ENCODE measurements around the gene CPED1.
A peak's percentile ranks its signal among the peaks of the same experiment; 100 is the strongest.
"Not testable (repeated sequence)": the region's sequence is repeated elsewhere in the genome, so short reads cannot be mapped to it uniquely, and the experiment has no call there.

Gene CPED1

GRCh38 chr7:120981117-120981516 is 7.4 kb upstream of the CPED1 start:
- FAIRE-seq: no peak
- no peak for DNase-seq (ENCODE audit: low spot score)

DNA sequence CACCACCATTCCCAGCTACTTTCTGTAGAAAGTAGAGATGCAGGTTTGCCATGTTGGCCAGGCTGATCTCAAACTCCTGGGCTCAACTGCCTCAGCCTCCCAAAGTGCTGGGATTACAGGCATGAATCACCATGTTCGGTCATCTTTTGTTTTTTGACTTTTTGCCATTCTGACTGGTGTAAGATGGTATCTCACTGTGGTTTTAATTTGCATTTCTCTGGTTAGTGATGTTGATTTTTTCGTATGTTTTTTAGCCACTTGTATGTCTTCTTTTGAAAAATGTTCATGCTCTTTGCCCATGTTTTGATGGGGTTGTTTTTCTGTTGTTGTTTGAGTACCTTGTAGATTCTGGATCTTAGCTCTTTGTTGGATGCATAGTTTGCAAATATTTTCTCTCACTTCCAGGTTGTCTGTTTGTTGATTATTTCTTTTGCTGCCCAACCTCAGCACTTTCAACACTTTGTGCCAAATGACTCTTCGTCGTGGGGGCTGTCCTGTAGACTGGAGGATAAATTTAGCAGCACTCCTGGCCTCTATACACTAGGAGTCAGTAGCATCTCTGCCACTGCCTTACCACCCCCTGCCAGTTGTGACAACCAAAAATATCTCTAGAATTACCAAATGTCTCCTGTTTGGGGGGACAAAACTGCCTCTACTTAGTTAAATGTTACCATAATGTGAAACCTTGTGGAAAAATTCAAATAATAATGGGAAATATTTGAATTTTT is 6.5 kb upstream of the CPED1 start:
- peak; percentile 23 for DNase-seq (ENCODE audit: low spot score)
- peak; percentile 4 for FAIRE-seq

GRCh38 chr7:120983592-120983991 is 4.9 kb upstream of the CPED1 start:
- FAIRE-seq; DNase-seq (ENCODE audit: low spot score): not testable (repeated sequence)

DNA sequence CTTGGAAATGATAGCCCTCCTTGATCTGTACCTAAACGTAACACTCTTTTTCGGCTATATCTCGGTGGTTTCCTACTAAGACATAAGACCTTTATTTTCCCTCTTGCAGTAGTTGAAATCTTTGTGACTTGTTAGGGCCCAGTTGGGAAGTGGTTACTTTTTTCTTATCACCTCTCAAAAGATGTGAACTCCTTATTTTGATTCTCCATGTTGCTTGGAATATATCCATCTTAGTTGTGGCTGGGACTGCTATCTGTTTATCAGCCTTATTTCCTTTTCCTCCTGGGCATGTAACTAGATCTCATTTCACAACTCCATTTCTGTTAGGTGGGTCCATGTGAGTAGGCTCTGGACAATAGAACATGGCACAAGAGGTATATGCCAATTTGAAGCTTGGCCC is 4.1 kb upstream of the CPED1 start:
- DNase-seq (ENCODE audit: low spot score) (no peak), FAIRE-seq (no peak)

GRCh38 chr7:120985130-120985758 is 3.3 kb upstream of the CPED1 start:
- DNase-seq (ENCODE audit: low spot score): no peak
- FAIRE-seq: no peak

DNA sequence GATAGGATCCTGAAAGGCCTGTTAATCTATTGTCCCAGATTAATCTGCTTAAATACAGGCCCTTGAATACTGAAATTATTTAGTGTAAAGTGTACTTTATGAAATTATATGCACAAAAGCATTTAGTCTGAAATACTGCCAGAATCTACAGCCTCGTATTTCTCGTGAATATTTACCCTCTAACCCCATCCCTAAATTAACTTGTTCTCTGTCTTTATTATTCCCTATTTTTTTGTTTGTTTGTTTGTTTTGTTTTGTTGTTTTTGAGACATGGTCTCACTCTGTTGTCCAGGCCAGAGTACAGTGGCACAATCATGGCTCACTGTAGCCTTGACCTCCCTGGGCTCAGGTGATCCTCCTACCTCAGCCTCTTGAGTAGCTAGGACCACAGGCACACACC is 2.7 kb upstream of the CPED1 start:
- FAIRE-seq (no peak), DNase-seq (ENCODE audit: low spot score) (no peak)

- FAIRE-seq (no peak), DNase-seq (ENCODE audit: low spot score) (no peak)
These were observed 1.9 kb upstream of the CPED1 start for GRCh38 chr7:120986650-120987049.

DNA sequence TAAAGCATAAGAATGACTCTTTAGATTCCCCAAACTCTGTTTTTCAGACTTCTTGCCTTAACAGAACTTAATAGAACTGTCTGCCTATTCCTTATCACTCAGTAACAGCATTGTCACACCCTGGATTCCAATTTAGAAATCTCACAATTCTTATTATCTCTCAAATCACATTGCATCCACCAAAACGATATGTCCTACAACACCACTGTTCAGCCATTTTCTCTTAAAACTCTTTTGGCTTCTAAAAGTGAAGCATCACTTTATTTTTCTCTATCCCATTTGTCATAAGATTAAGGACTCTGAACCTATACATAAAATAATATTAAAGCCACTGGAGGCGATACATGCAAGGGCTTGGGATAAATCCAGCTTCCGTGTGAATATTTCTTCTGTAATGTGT is 1.2 kb upstream of the CPED1 start:
- no peak for FAIRE-seq

GRCh38 chr7:120987683-120988590 is 574 bp upstream of the CPED1 start:
- FAIRE-seq: peak; percentile 88
- DNase-seq (ENCODE audit: low spot score): peak; percentile 80

More for the DNA sequence above, 1.2 kb upstream of the CPED1 start:
- DNase-seq (ENCODE audit: low spot score): no peak

DNA sequence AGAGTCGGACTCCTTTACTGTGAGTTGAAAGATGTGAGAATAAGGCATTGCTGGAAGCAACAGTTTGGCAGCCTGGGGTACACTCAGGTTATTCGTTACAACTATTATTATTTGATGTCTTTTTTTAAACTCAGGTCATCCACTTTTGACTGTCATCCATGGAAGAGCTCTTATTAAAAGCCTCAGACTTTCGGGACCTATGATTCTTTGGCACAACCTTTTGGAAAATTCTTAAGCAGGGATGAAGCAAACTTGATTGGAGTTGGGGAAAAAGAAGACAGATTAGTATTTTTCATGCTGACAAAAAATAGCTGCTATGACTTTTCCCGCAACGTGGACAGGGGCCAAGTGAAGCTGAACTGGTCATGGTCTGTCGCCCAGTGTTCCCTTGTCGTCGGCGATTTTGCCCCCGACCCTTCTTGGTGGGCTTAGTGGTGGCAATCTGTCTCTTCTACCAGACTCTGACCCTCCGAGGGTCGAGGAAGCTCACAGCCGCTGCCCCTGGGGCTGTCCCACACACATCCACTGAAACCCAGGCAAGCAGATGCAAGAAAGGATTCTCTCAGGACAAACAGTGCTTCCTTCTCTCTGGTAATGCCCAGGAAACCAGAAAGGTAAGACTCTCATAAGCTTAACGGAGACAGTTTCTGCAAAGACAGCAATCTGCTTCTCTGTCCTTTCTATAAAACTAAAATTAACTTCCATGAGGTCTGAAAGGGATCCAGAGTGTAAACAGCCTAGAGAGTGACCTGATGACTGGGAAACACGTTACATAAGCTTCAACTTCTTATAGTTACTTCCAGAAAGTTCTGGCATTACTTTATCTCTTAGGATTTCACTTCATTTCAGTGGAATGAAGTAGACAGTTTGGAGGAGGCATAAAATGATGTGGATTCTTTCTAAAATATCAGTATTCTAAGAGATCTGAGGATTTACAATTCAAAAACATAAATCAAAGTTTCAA is 1.0 kb downstream of the CPED1 start:
- no peak for DNase-seq (ENCODE audit: low spot score)
- no peak for FAIRE-seq

DNA sequence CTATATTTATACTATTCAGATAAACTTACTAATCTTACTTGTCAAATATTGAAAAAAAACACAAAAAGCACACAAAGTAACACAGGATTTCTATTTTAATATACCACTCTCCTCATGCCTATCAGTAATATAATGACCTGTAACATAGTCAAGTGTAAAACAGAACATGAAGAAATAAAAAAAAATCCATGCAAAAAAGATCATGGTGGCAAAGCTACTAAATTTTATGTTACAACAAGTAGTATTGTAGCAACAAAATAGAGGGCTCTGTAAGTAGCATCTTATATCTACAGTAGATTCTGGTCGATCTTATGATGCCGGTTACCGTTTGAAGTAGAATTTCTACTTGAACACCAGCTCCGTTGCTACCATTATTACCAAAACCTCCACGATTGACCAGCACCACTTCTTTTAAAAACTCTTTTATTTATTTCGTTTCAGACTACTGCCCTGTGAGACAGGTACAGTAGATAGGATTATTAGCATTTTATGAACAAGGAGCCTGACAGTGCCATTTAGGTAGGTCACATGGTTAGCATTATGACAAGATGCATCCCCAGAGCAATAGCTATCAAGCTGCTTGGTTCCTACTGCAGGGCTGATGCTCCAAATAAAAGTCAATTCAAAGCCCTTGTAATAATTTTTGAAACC is 2.1 kb downstream of the CPED1 start:
- DNase-seq (ENCODE audit: low spot score) (no peak), FAIRE-seq (peak; percentile 37)

DNA sequence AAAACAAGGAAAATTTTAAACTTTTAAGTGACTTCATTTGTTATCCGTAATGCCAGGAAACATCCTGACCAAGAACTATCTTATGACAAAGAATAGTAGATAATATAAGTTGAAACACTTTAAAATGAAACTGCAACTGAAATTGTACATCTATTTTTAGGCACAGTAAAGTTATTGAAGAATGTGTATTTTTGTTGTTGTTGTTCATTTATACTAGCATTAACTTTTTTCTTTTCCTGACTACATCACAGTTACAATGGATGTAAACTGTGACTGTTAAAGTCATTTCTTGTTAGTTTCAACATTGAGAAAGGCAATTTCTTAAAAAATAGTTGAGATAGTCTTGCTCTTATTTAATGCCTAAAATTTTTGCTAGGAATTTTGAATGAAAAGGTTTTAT is 2.6 kb downstream of the CPED1 start:
- no peak for DNase-seq (ENCODE audit: low spot score)
- FAIRE-seq: no peak

DNA sequence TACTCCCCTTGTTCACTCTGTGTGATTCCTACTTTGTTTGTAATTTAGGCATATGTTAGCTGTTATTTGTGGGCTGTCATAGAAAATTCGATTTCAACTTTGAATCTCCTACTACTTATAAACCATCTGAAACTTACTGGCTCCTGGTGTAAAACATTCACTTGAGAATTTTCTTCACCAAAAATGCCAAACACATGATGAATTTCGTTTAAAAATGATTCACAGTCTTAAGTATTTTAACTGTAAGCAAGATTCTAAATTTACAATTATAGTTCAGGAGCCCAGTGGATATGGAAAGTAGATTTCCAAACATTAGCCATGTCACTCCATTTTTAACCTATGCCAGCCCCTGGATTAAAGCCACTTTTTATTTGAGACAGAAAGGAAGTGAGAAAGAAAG is 3.1 kb downstream of the CPED1 start:
- FAIRE-seq (peak; percentile 78), DNase-seq (ENCODE audit: low spot score) (peak; percentile 32)

- FAIRE-seq (no peak), DNase-seq (ENCODE audit: low spot score) (no peak)
These were observed 3.9 kb downstream of the CPED1 start for GRCh38 chr7:120992272-120992964.

DNA sequence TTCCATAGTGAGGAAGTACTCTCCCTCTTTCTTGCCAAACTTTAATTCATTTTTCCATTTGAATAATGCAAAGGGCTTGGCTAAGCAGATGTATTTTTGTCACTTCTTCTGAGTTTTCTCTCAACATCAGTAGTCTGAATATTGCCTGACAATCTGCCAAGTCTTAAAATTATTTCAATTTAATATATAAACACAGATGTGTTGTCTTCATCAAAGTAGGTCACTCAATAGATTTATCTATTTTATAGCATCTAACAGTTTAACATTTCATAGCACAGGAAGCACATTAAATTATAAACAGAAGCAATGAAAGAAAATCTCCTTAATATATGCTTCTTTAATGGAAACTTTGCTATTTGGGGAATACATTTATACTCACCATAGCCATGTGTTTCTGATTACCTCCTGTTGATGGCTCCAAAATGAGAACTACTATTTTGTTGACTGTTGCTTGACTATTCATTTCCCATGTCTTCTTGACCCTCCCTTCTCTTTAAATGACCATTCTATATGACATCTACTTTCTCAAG is 4.5 kb downstream of the CPED1 start:
- DNase-seq (ENCODE audit: low spot score): no peak
- FAIRE-seq: no peak

DNA sequence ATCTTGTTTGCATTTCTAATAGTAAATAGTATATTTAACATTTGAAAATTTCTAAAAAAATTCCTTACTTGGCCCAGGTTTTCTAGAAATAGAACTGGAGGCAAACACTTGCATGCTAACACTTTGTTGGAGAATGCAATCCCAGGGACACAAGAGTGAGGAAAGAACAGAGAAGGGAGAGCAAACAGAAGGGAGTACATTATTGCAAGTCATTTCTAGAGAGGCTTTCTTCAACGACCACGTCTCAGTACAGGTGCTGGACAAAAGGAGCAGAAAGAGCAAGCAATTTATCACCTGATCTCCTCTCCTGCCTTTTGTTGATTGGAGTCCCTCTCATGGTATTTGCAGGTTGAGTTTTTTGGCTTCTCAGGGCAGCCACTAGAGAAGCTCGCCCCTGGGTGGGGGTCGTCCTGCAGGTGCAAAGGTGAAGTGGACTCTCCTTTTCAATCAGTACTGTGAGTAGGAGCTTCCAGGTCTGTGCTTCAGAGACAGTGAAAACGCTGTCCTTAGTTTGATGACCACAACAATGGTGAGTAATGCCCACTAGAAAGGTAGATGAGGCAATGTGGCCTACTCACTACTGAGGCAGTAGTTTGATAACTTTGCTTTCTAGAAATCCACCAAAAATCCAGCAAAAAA is 5.2 kb downstream of the CPED1 start:
- FAIRE-seq (peak; percentile 36), DNase-seq (ENCODE audit: low spot score) (peak; percentile 33)

DNA sequence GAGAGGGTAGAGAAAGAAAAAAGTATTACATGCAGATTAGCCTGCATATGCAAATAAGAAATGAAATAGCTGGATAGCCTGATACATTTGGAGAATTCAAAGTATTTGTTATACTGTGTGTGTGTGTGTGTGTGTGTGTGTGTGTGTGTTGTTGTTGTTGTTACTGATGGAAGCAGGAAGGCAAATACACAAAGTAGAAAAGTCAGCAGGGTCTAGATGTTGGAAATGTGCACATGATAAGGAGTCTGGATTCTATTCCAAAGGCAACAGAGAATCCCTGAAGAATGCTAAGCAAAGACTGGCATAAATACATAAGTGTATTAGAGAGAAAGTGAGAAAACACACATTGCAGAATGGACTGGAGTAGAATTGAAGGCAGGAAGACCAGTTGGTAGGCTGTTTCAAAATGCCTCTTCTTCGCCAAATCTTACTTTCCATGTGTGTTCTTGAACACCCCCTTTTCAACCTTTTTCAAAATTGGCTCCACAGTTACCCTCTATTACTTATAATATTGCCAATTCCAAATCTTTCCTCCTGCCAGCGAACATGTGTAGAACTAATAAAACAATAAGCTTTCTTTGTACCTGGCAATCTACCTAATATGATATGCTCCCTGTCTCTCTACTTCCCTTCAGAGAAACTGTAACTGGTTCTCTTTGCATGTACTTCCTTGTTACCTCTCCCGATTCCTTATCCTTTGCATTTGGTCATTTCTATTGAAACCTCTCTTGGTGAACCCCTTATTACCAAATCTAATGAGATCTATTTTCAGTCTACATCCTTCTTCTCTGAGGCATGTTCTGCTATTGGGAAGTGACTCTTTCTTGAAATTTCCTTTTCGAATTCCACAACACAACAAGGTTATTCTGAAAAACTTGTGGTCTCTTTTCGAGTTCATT is 6.2 kb downstream of the CPED1 start:
- FAIRE-seq: no peak
- DNase-seq (ENCODE audit: low spot score): no peak

DNA sequence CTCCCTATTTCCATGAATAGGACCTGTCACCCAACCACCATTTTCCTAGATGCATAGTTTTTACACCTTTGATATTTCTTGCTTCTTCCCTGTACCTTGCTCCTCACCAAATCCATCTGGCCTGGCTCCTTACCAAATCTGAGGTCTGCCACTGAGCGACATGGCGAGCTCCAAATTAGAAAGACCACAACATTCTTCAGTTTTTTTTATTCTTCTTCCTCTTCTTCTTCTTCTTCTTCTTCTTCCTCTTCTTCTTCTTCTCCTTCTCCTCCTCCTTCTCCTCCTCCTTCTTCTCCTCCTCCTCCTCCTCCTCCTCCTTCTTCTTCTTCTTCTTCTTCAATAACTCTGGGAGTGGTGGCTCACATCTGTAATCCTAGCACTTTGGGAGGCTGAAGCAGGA is 7.1 kb downstream of the CPED1 start:
- DNase-seq (ENCODE audit: low spot score): no peak
- FAIRE-seq: no peak

Data from RCC 7860 (cell line).